AG04450 (cell line): ENCODE results near the gene PAPPA2. TPM values are rescaled to one million over a fixed set of nuclear protein-coding genes. Genes with fewer than 3 reads are reported as not detected.

Experiments
- CTCF ChIA-PET: fragments of 300-600, 350-600 bp; formaldehyde crosslinking; extraction: SDS; loops from one replicate; lab custom pipeline; 2022; ENCODE audit warnings: antibody characterized with exemption, inconsistent platforms; lab: Charles Lee
- POLR2A ChIA-PET: fragments of 350-600 bp; formaldehyde crosslinking; extraction: SDS; loops from one replicate; lab custom pipeline; 2021; ENCODE audit warnings: antibody characterized with exemption, inconsistent platforms; lab: Yijun Ruan, JAX
- DNase-seq: peaks from one replicate; pipeline ENCODE4 v3.0.0-alpha.2; 2011; ENCODE audit warnings: low read depth, low spot score
- H3K27ac ChIP-seq: one replicate; pipeline ENCODE4 v1.5.1; 2012; ENCODE audit warnings: low read depth, low read length, control low read depth
- H3K27me3 ChIP-seq: one replicate; pipeline ENCODE4 v1.6.0; 2012; ENCODE audit warnings: low read length; ENCODE audit not compliant: control insufficient read depth, insufficient read depth
- H3K4me3 ChIP-seq: 2 replicates; pipeline ENCODE4 v1.5.1; 2011; ENCODE audit warnings: mild to moderate bottlenecking, low read depth, low read length, control low read depth
- H3K9me3 ChIP-seq: 2 replicates; pipeline ENCODE4 v1.5.1; 2012; ENCODE audit warnings: low read length; ENCODE audit not compliant: control insufficient read depth, insufficient read depth
- CTCF ChIP-seq: IDR thresholded peaks from 2 replicates; pipeline ENCODE4 v1.5.1; 2011; ENCODE audit warnings: low read depth, low read length, control low read depth, inconsistent platforms
- polyA plus RNA-seq: library from polyadenylated mRNA; depleted of rRNA; stranded (reverse); fragments of >200 nt; gene quantifications from 2 replicates; pipeline ENCODE4 v1.2.3, GENCODE V29; 2011

Gene PAPPA2
- polyA plus RNA-seq, 1 experiment, result 0.29 TPM

GRCh38 chr1:176884286-176884685, 421.3 kb downstream of the PAPPA2 start:
- DNase-seq, result no peak
- no peak for TF ChIP-seq CTCF
- POLR2A ChIA-PET, result no interaction called here
- no peak overlapping the region for H3K27ac ChIP-seq
- no peaks in the 10 kb centered on the region for H3K27me3 ChIP-seq
- no peaks in the 10 kb centered on the region for H3K9me3 ChIP-seq
- CTCF ChIA-PET, result interaction anchor here (2.4 kb wide), 1 partner anchor 324 kb away, joined by 10 read pairs; no protein-coding TSS in a partner anchor
- H3K4me3 ChIP-seq, result no peak overlapping the region

- CTCF ChIA-PET, result no interaction called here
- Histone ChIP-seq H3K4me3 (no peak overlapping the region), H3K9me3 (no peaks in the 10 kb centered on the region), H3K27me3 (no peaks in the 10 kb centered on the region), H3K27ac (no peak overlapping the region)
- POLR2A ChIA-PET, result no interaction called here
- no peak for TF ChIP-seq CTCF
- no peak for DNase-seq
Measured at GRCh38 chr1:176884911-176885310, 421.9 kb downstream of the PAPPA2 start.

GRCh38 chr1:176885341-176885740, 422.4 kb downstream of the PAPPA2 start:
- Histone ChIP-seq H3K27me3 (no peaks in the 10 kb centered on the region), H3K27ac (no peak overlapping the region), H3K4me3 (no peak overlapping the region), H3K9me3 (no peaks in the 10 kb centered on the region)
- no peak for TF ChIP-seq CTCF
- POLR2A ChIA-PET, result no interaction called here
- CTCF ChIA-PET, result no interaction called here
- no peak for DNase-seq

- H3K27me3 ChIP-seq, result no peaks in the 10 kb centered on the region
- no peak for DNase-seq
- H3K4me3 ChIP-seq, result no peak overlapping the region
- H3K9me3 ChIP-seq, result no peaks in the 10 kb centered on the region
- TF ChIP-seq CTCF, result no peak
- CTCF ChIA-PET, result interaction anchor here (1.1 kb wide), 1 partner anchor 10 kb away, joined by 3 read pairs; no protein-coding TSS in a partner anchor
- POLR2A ChIA-PET, result no interaction called here
- no peak overlapping the region for H3K27ac ChIP-seq
Measured at GRCh38 chr1:176885751-176886150, 422.8 kb downstream of the PAPPA2 start.

- Histone ChIP-seq H3K9me3 (no peaks in the 10 kb centered on the region), H3K27ac (no peak overlapping the region), H3K4me3 (no peak overlapping the region), H3K27me3 (no peaks in the 10 kb centered on the region)
- POLR2A ChIA-PET, result no interaction called here
- no peak for TF ChIP-seq CTCF
- CTCF ChIA-PET, result interaction anchor here (0.6 to 1.3 kb wide), 2 partner anchors 8 to 728 kb away, joined by 3 to 4 read pairs; no protein-coding TSS in a partner anchor
- DNase-seq, result no peak
Measured at GRCh38 chr1:176888471-176889032, 425.6 kb downstream of the PAPPA2 start.
